ENCODE measurements around the gene ALOX5. TPM values are rescaled to one million over a fixed set of nuclear protein-coding genes. Genes with fewer than 3 reads are reported as not detected.

ALOX5 gene
- not detected in 2 replicates for total RNA-seq

GRCh38 chr10:45373576-45374349, at the start of gene ALOX5:
Gene ALOX5 (plus strand): TSS chr10:45374216. CDS start chr10:45374280, 64 bp downstream.

Other genes starting within 250 kb of the ALOX5 start
- gene OR13A1, start 58.6 kb upstream of the ALOX5 start, total RNA-seq: not detected in 2 replicates